ENCODE measurements around the gene DOCK9.

DNA sequence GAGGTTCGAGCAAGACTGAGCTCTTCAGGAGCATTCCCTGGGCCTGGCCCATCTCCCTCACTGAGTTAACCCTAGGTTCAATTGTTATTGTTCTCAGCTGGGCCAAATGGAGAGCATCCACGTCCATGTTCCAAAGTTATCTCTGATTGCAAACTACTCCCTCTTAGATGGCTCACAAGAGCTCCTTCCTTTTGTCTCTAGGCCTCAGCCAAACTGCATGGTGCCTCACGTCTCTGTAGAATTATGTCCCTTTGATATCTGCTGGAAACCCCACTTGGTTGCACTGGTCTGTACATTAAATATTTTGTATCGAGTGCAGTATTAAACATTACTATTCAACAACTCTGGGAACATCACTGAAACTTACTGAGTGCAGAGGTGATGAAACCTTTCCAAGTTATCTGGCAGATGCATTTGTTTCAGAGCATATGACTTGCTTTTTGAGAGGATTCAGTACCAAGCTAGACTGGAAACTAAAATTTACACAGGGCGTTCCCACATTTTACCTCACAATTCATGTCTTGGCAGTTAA, 38.1 kb downstream of the DOCK9 start:
- TF ChIP-seq, protein P1, sequence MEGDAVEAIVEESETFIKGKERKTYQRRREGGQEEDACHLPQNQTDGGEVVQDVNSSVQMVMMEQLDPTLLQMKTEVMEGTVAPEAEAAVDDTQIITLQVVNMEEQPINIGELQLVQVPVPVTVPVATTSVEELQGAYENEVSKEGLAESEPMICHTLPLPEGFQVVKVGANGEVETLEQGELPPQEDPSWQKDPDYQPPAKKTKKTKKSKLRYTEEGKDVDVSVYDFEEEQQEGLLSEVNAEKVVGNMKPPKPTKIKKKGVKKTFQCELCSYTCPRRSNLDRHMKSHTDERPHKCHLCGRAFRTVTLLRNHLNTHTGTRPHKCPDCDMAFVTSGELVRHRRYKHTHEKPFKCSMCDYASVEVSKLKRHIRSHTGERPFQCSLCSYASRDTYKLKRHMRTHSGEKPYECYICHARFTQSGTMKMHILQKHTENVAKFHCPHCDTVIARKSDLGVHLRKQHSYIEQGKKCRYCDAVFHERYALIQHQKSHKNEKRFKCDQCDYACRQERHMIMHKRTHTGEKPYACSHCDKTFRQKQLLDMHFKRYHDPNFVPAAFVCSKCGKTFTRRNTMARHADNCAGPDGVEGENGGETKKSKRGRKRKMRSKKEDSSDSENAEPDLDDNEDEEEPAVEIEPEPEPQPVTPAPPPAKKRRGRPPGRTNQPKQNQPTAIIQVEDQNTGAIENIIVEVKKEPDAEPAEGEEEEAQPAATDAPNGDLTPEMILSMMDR (IDR thresholded peaks at IDR 0.05; ENCODE audit: poor library complexity): no peak
- TF ChIP-seq EZH2 (IDR thresholded peaks at IDR 0.05; ENCODE audit: borderline replicate concordance) (no peak), EZH2phosphoT487 (IDR thresholded peaks at IDR 0.05; ENCODE audit: low read depth, severe bottlenecking, unreplicated experiment) (no peak)

Measured in hepatocyte (in vitro differentiated cells).